Esophagus mucosa (tissue), 1 donor: ENCODE results near the gene C1orf146. TPM values are rescaled to one million over a fixed set of nuclear protein-coding genes. Genes with fewer than 3 reads are reported as not detected.
"Not testable (repeated sequence)": the region's sequence is repeated elsewhere in the genome, so short reads cannot be mapped to it uniquely, and the experiment has no call there.

Experiments
- ATAC-seq: fragments of 200-7000 bp; cut with Tn5 transposase; one replicate; pipeline ENCODE4 v1.9.1; 2020
- total RNA-seq: library from RNA; stranded (reverse); gene quantifications from one replicate; pipeline ENCODE4 v1.2.4, GENCODE V29; 2023
- donor health status: DM: yes; HTN: yes; CAD: no.

The C1orf146 gene
- total RNA-seq, 1 donor from 2014 or later, result not detected

- ATAC-seq, result no peak
These were observed 58.4 kb downstream of the C1orf146 start for GRCh38 chr1:92276082-92276481.

- no peak for ATAC-seq
These were observed 59.5 kb downstream of the C1orf146 start for GRCh38 chr1:92277105-92277723.

- not testable (repeated sequence) for ATAC-seq
These were observed 62.1 kb downstream of the C1orf146 start for GRCh38 chr1:92279781-92280180.

- not testable (repeated sequence) for ATAC-seq
These were observed 63.7 kb downstream of the C1orf146 start for GRCh38 chr1:92281411-92281810.

- peak; percentile 63 for ATAC-seq
These were observed 73.8 kb downstream of the C1orf146 start for GRCh38 chr1:92291372-92291999.

Other genes with a start within 250 kb of the C1orf146 start
- gene EPHX4, start 187.9 kb upstream of the C1orf146 start, total RNA-seq, result 0.16 TPM
- gene SETSIP, start 142.5 kb upstream of the C1orf146 start, total RNA-seq, result not detected
- 1.8 TPM for gene BTBD8, start 137.6 kb upstream of the C1orf146 start, total RNA-seq
- 8.9 TPM for gene GLMN, start 81.1 kb downstream of the C1orf146 start, total RNA-seq
- gene RPAP2, start 81.1 kb downstream of the C1orf146 start, total RNA-seq, result 20.3 TPM